HepG2 (cell line): ENCODE results near the gene SFI1. TPM values are rescaled to one million over a fixed set of nuclear protein-coding genes. Genes with fewer than 3 reads are reported as not detected.
A peak's percentile ranks its signal among the peaks of the same experiment; 100 is the strongest.

ENCODE experiments used
- ATAC-seq: fragments of 200-7000 bp; cut with Tn5 transposase; 3 replicates; pipeline ENCODE4 v1.9.1; 2020; ENCODE audit warnings: mild to moderate bottlenecking, moderate library complexity
- BruUV-seq: library from RNA; stranded (reverse); fragments of 400-500 nt; replicated peaks from 2 replicates; lab custom pipeline; 2021; lab: Mats Ljungman, UMichigan
- CTCF ChIA-PET: fragments of 300-600 bp; formaldehyde crosslinking; extraction: SDS; loops from one replicate; lab custom pipeline; 2021; ENCODE audit warnings: low total read pairs, inconsistent platforms, low intra/inter-chr PET ratio; lab: Yijun Ruan, JAX
- POLR2A ChIA-PET: fragments of 350-600 bp; sonication (Branson Sonifier 250); formaldehyde crosslinking; loops from one replicate; lab custom pipeline; 2020; ENCODE audit warnings: antibody characterized with exemption, inconsistent platforms; lab: Yijun Ruan, JAX
- DNase-seq: peaks from one replicate; pipeline ENCODE4 v3.0.0-alpha.2; 2015; ENCODE audit warnings: low spot score
- FAIRE-seq: peaks from 3 replicates; lab custom pipeline; 2011; peaks lifted over from hg19 to GRCh38; lab: Jason Lieb, UNC
- H2AFZ ChIP-seq: one replicate; pipeline ENCODE4 v1.6.1; 2011; ENCODE audit warnings: low read length, inconsistent platforms
- H3K27ac ChIP-seq: fragments of 300-600 bp; 3 replicates; pipeline ENCODE4 v1.8.0; 2011; ENCODE audit warnings: mixed run types, mild to moderate bottlenecking, mixed read lengths, low read length, inconsistent platforms; ENCODE audit not compliant: insufficient read depth; ENCODE audit errors: extremely low read length
- H3K27me3 ChIP-seq, 2 experiments: fragments of 200-600 bp in 1 of 2; 2 replicates in 1 of 2; 3 replicates in 1 of 2; pipeline versions ENCODE4 v1.6.0 to v1.8.0; 2011; ENCODE audit warnings: low read length in 2 of 2, mild to moderate bottlenecking in 2 of 2, moderate library complexity in 2 of 2, inconsistent platforms in 1 of 2; ENCODE audit not compliant: insufficient read depth in 2 of 2, control insufficient read depth in 1 of 2
- H3K36me3 ChIP-seq, 2 experiments: fragments of 200-600 bp in 1 of 2; replicated peaks in 1 of 2; 2 replicates in 1 of 2; 3 replicates in 1 of 2; pipeline versions ENCODE4 v1.5.1 to v1.8.0; 2011; ENCODE audit warnings: low read length in 2 of 2, inconsistent platforms in 1 of 2; ENCODE audit not compliant: insufficient read depth in 2 of 2, control insufficient read depth in 1 of 2
- H3K4me1 ChIP-seq: 2 replicates; pipeline ENCODE4 v1.5.1; 2012; ENCODE audit warnings: low read length, inconsistent platforms; ENCODE audit not compliant: insufficient read depth
- H3K4me2 ChIP-seq: 2 replicates; pipeline ENCODE4 v1.6.0; 2011; ENCODE audit warnings: low read depth, low read length, inconsistent platforms
- H3K4me3 ChIP-seq, 3 experiments: fragments of 200-600 bp in 1 of 3; sonication (generic), shearing (Covaris generic) in 1 of 3; replicated peaks in 1 of 3; 2 replicates each; pipeline ENCODE4 v1.5.1; 2011 to 2016; ENCODE audit warnings: low read length in 3 of 3, inconsistent platforms in 2 of 3, low read depth in 2 of 3, mild to moderate bottlenecking in 2 of 3, control low read depth in 1 of 3, mixed read lengths in 1 of 3; ENCODE audit not compliant: insufficient read depth in 1 of 3
- H3K79me2 ChIP-seq: one replicate; pipeline ENCODE4 v1.6.1; 2011; ENCODE audit warnings: low read length, inconsistent platforms; ENCODE audit not compliant: insufficient read depth
- H3K9ac ChIP-seq: 2 replicates; pipeline ENCODE4 v1.6.0; 2011; ENCODE audit warnings: mild to moderate bottlenecking, low read depth, low read length, inconsistent platforms; ENCODE audit not compliant: insufficient read depth
- H3K9me3 ChIP-seq: 2 replicates; pipeline ENCODE4 v1.5.1; 2012; ENCODE audit warnings: mild to moderate bottlenecking, low read length
- H4K20me1 ChIP-seq: 2 replicates; pipeline ENCODE4 v1.6.0; 2011; ENCODE audit warnings: inconsistent platforms, mild to moderate bottlenecking, low read length, moderate library complexity; ENCODE audit not compliant: insufficient read depth
- AGO2 ChIP-seq: fragments of 200-400 bp; formaldehyde crosslinking; optimal IDR thresholded peaks from 2 replicates; pipeline ENCODE3; 2017; ENCODE audit warnings: mild to moderate bottlenecking, low read depth, low read length, moderate library complexity
- KLF11 ChIP-seq: IDR thresholded peaks from 2 replicates; pipeline ENCODE4 v1.6.1; 2016; ENCODE audit warnings: missing compliant biosample characterization
- MXD4 ChIP-seq: IDR thresholded peaks from 2 replicates; pipeline ENCODE4 v1.6.1; 2016; ENCODE audit warnings: mild to moderate bottlenecking, missing biosample characterization, missing genetic modification reagents
- NFRKB ChIP-seq: fragments of 450-650 bp; IDR thresholded peaks from 2 replicates; pipeline ENCODE4 v1.6.1; 2017
- NR2F6 ChIP-seq, 2 experiments: IDR thresholded peaks; 2 replicates each; pipeline ENCODE4 v1.6.1; 2016; ENCODE audit warnings: antibody characterized with exemption in 1 of 2, mild to moderate bottlenecking in 1 of 2
- NR3C1 ChIP-seq: sonication (generic); formaldehyde crosslinking; IDR thresholded peaks from 2 replicates; pipeline ENCODE4 v1.4.0; 2020; ENCODE audit warnings: missing genetic modification reagents
- PBX3 ChIP-seq: sonication (generic); formaldehyde crosslinking; IDR thresholded peaks from 2 replicates; pipeline ENCODE4 v1.8.1; 2023; ENCODE audit warnings: missing genetic modification reagents, inconsistent platforms, borderline replicate concordance
- RNF219 ChIP-seq: sonication (generic); formaldehyde crosslinking; IDR thresholded peaks from 2 replicates; pipeline ENCODE4 v1.5.0; 2020; ENCODE audit warnings: mild to moderate bottlenecking, missing genetic modification reagents
- ZFP82 ChIP-seq: sonication (generic); formaldehyde crosslinking; IDR thresholded peaks from 2 replicates; pipeline ENCODE4 v1.5.1; 2020; ENCODE audit warnings: mild to moderate bottlenecking, missing genetic modification reagents, borderline replicate concordance
- ZNF432 ChIP-seq: sonication (generic); formaldehyde crosslinking; IDR thresholded peaks from 2 replicates; pipeline ENCODE4 v1.5.0; 2020; ENCODE audit warnings: missing genetic modification reagents, mild to moderate bottlenecking, borderline replicate concordance
- ZNF468 ChIP-seq: sonication (generic); formaldehyde crosslinking; IDR thresholded peaks from 2 replicates; pipeline ENCODE4 v1.8.0; 2022; ENCODE audit warnings: mild to moderate bottlenecking, moderate library complexity, missing genetic modification reagents
- ZNF556 ChIP-seq: sonication (generic); formaldehyde crosslinking; IDR thresholded peaks from 2 replicates; pipeline ENCODE4 v1.4.0; 2020; ENCODE audit warnings: mild to moderate bottlenecking, missing genetic modification reagents, borderline replicate concordance
- ZNF737 ChIP-seq: sonication (generic); formaldehyde crosslinking; IDR thresholded peaks from 2 replicates; pipeline ENCODE4 v1.5.0; 2020; ENCODE audit warnings: missing genetic modification reagents, mild to moderate bottlenecking, borderline replicate concordance
- ZNF781 ChIP-seq: sonication (generic); formaldehyde crosslinking; IDR thresholded peaks from 2 replicates; pipeline ENCODE4 v1.5.1; 2020; ENCODE audit warnings: borderline replicate concordance, mild to moderate bottlenecking, missing genetic modification reagents; ENCODE audit errors: not compliant biosample characterization
- ZNF850 ChIP-seq: sonication (generic); formaldehyde crosslinking; conservative IDR thresholded peaks from 2 replicates; pipeline ENCODE4 v1.9.0; 2021; ENCODE audit warnings: mild to moderate bottlenecking, missing genetic modification reagents
- WGBS: methylation state at CpG from one replicate; pipeline ENCODE4 v1.1.6; 2017; ENCODE audit warnings: low lambda C conversion rate; 5-methylcytosine and 5-hydroxymethylcytosine counted together
- in situ Hi-C: cut with HindIII; loops from 2 replicates; pipeline ENCODE4 v1.10.0; 2017; ENCODE audit warnings: low pct_unique_long_range_greater_than_20kb; ENCODE audit not compliant: extremely low pct_ligation_motif_present
- intact Hi-C: fragments of 100-400 bp; cut with micrococcal nuclease; formaldehyde crosslinking; loops from one replicate; pipeline ENCODE4 v1.10.0; 2022; ENCODE audit not compliant: unreplicated experiment
- polyA plus RNA-seq, 8 experiments: library from polyadenylated mRNA; depleted of rRNA in 3 of 8; stranded (reverse) in 7 of 8; unstranded in 1 of 8; fragments of >200 nt; fragmentation: Illumina TruSeq in 4 of 8; extraction: Trizol in 4 of 8; gene quantifications; 2 replicates each; pipeline versions ENCODE4 v1.2.1 to v1.2.3, GENCODE V29; 2011 to 2016; ENCODE audit warnings: low read depth in 4 of 8, missing spikeins in 1 of 8, mixed read lengths in 1 of 8; ENCODE audit not compliant: insufficient read depth in 1 of 8
- total RNA-seq, 5 experiments: library from RNA; depleted of rRNA; stranded (reverse); fragments of >200 nt; fragmentation: Illumina TruSeq; extraction: Trizol; gene quantifications; 2 replicates each; pipeline ENCODE4 v1.2.3, GENCODE V29; 2016; ENCODE audit warnings: low read depth in 1 of 5
- TF ChIP-seq, protein P1 (sequence below): sonication (generic); formaldehyde crosslinking; IDR thresholded peaks from 2 replicates; pipeline ENCODE4 v1.4.0; 2020; ENCODE audit warnings: missing genetic modification reagents
- TF ChIP-seq, protein P2 (sequence below): sonication (generic); formaldehyde crosslinking; IDR thresholded peaks from 2 replicates; pipeline ENCODE4 v1.5.0; 2020; ENCODE audit warnings: mild to moderate bottlenecking, missing genetic modification reagents, moderate library complexity

Gene SFI1
- total and polyA plus RNA-seq, 2 of the 13 experiments (the other 11 are each of a cell fraction or from before 2014, with no cell fraction given), result 20.5 to 40.1 TPM

GRCh38 chr22:31489632-31490495 is 6.5 kb upstream of the SFI1 start, which contains the start of gene EIF4ENIF1:
TSS of gene EIF4ENIF1 (minus strand) at chr22:31489842. CDS start at chr22:31488718, 1,124 bp downstream.
- H3K36me3 ChIP-seq, result peaks cover 1 to 10% of the 10 kb centered on the region in 2 experiments; a peak in 3 of 5 replicates
- H3K4me1 ChIP-seq, result peaks cover 37% of the 10 kb centered on the region
- H3K79me2 ChIP-seq, result peaks cover 29% of the 10 kb centered on the region
- peak; percentile 72 for DNase-seq
- H3K9ac ChIP-seq, result peak within 1 kb of the TSS; percentile 92
- no peak for FAIRE-seq
- H3K4me2 ChIP-seq, result peak within 1 kb of the TSS; percentile 90
- peak within 1 kb of the TSS; percentile 73 to 97 (median 79) for H3K4me3 ChIP-seq
- CTCF ChIA-PET, result no interaction called here
- in situ Hi-C loops (no loop called here), intact Hi-C loops (no loop called here)
- H4K20me1 ChIP-seq, result no peaks in the 10 kb centered on the region
- peak within 1 kb of the TSS; percentile 82 for H2AFZ ChIP-seq
- H3K9me3 ChIP-seq, result no peaks in the 10 kb centered on the region
- H3K27ac ChIP-seq, result peak within 1 kb of the TSS; percentile 89
- POLR2A ChIA-PET, result interaction anchor here (1.2 kb wide), 1 partner anchor 91 kb away, joined by 4 read pairs; the partner anchor contains the start of gene DRG1
- WGBS, result 2% methylated on average over 42 of the region's 100 CpGs
- H3K27me3 ChIP-seq, result no peaks in the 10 kb centered on the region
- BruUV-seq, result no TSS peak
- ATAC-seq, result peak; percentile 86
- no peak; the same call in 1 of the 2 replicates for TF ChIP-seq MXD4
- TF ChIP-seq RNF219 (CRISPR knock-in tag), result no peak; the same call in 1 of the 2 replicates
- no peak for TF ChIP-seq ZNF850
- no peak for TF ChIP-seq ZNF781 (CRISPR knock-in tag)
- no peak for TF ChIP-seq PBX3 (CRISPR knock-in tag)
- TF ChIP-seq ZFP82 (CRISPR knock-in tag), result no peak; the same call in 1 of the 2 replicates
- no peak for TF ChIP-seq ZNF432 (CRISPR knock-in tag)
- TF ChIP-seq NR2F6 (IDR thresholded peaks at IDR 0.05), result no peak
- no peak for TF ChIP-seq NR2F6 (CRISPR knock-in tag; IDR thresholded peaks at IDR 0.05)
- TF ChIP-seq, protein P1, sequence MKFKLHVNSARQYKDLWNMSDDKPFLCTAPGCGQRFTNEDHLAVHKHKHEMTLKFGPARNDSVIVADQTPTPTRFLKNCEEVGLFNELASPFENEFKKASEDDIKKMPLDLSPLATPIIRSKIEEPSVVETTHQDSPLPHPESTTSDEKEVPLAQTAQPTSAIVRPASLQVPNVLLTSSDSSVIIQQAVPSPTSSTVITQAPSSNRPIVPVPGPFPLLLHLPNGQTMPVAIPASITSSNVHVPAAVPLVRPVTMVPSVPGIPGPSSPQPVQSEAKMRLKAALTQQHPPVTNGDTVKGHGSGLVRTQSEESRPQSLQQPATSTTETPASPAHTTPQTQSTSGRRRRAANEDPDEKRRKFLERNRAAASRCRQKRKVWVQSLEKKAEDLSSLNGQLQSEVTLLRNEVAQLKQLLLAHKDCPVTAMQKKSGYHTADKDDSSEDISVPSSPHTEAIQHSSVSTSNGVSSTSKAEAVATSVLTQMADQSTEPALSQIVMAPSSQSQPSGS (CRISPR knock-in tag), result no peak; the same call in 1 of the 2 replicates
- TF ChIP-seq ZNF556, result 0 out of 2 replicates have a peak, but pooled peaks have one; percentile 67
- no peak for TF ChIP-seq KLF11 (CRISPR knock-in tag)
- TF ChIP-seq AGO2, result peak; percentile 62
- TF ChIP-seq NR3C1 (CRISPR knock-in tag), result no peak
- TF ChIP-seq ZNF468 (CRISPR knock-in tag), result no peak
- TF ChIP-seq, protein P2, sequence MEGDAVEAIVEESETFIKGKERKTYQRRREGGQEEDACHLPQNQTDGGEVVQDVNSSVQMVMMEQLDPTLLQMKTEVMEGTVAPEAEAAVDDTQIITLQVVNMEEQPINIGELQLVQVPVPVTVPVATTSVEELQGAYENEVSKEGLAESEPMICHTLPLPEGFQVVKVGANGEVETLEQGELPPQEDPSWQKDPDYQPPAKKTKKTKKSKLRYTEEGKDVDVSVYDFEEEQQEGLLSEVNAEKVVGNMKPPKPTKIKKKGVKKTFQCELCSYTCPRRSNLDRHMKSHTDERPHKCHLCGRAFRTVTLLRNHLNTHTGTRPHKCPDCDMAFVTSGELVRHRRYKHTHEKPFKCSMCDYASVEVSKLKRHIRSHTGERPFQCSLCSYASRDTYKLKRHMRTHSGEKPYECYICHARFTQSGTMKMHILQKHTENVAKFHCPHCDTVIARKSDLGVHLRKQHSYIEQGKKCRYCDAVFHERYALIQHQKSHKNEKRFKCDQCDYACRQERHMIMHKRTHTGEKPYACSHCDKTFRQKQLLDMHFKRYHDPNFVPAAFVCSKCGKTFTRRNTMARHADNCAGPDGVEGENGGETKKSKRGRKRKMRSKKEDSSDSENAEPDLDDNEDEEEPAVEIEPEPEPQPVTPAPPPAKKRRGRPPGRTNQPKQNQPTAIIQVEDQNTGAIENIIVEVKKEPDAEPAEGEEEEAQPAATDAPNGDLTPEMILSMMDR (CRISPR knock-in tag), result no peak
- no peak for TF ChIP-seq NFRKB
- TF ChIP-seq ZNF737, result no peak
